ENCODE results near the gene CDKN2C.
"Not testable (repeated sequence)": the region's sequence is repeated elsewhere in the genome, so short reads cannot be mapped to it uniquely, and the experiment has no call there.

The CDKN2C gene

GRCh38 chr1:50930193-50930592 is 39.9 kb upstream of the CDKN2C start:
- TF ChIP-seq CTCF (IDR thresholded peaks at IDR 0.05), result no peak
- H3K4me3 ChIP-seq (ENCODE audit: low read depth in 1 of 2, low read length in 1 of 2), result no peak overlapping the region
- no peaks in the 10 kb centered on the region for H3K9me3 ChIP-seq

GRCh38 chr1:50930965-50931737 is 38.9 kb upstream of the CDKN2C start:
- Histone ChIP-seq H3K36me3 (no peaks in the 10 kb centered on the region), H3K27ac (no peak overlapping the region)
- no peak for TF ChIP-seq CTCF (IDR thresholded peaks at IDR 0.05)

More at GRCh38 chr1:50930193-50930592, 39.9 kb upstream of the CDKN2C start:
- no peaks in the 10 kb centered on the region for H3K27me3 ChIP-seq
- no peaks in the 10 kb centered on the region for H3K4me1 ChIP-seq (ENCODE audit: control insufficient read depth in 1 of 2, insufficient read depth in 1 of 2, low read depth in 1 of 2, low read length in 1 of 2)
- H3K36me3 ChIP-seq, result no peaks in the 10 kb centered on the region
- no peak overlapping the region for H3K27ac ChIP-seq

DNA sequence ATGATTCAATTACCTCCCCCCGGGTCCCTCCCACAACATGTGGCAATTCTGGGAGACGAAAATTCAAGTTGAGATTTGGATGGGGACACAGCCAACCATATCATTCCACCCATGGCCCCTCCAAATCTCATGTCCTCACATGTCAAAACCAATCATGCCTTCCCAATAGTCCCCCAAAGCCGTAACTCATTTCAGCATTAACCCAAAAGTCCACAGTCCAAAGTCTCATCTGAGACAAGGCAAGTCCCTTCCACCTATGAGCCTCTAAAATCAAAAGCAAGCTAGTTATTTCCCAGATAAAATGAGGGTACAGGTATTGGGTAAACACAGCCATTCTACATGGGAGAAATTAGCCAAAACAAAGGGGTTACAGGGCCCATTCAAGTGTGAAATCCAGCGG is 38.0 kb upstream of the CDKN2C start:
- not testable (repeated sequence) for H3K27ac ChIP-seq; H3K4me1 ChIP-seq (ENCODE audit: control insufficient read depth in 1 of 2, insufficient read depth in 1 of 2, low read depth in 1 of 2, low read length in 1 of 2); H3K9me3 ChIP-seq; H3K36me3 ChIP-seq; H3K27me3 ChIP-seq; H3K4me3 ChIP-seq (ENCODE audit: low read depth in 1 of 2, low read length in 1 of 2)

More at GRCh38 chr1:50930965-50931737, 38.9 kb upstream of the CDKN2C start:
- Histone ChIP-seq H3K4me3 (ENCODE audit: low read depth in 1 of 2, low read length in 1 of 2) (no peak overlapping the region), H3K9me3 (no peaks in the 10 kb centered on the region), H3K4me1 (ENCODE audit: control insufficient read depth in 1 of 2, insufficient read depth in 1 of 2, low read depth in 1 of 2, low read length in 1 of 2) (no peaks in the 10 kb centered on the region), H3K27me3 (no peaks in the 10 kb centered on the region)

GRCh38 chr1:50933770-50934169 is 36.3 kb upstream of the CDKN2C start:
- not testable (repeated sequence) for H3K9me3 ChIP-seq; H3K27me3 ChIP-seq; H3K36me3 ChIP-seq; H3K4me3 ChIP-seq (ENCODE audit: low read depth in 1 of 2, low read length in 1 of 2); H3K27ac ChIP-seq; H3K4me1 ChIP-seq (ENCODE audit: control insufficient read depth in 1 of 2, insufficient read depth in 1 of 2, low read depth in 1 of 2, low read length in 1 of 2)

DNA sequence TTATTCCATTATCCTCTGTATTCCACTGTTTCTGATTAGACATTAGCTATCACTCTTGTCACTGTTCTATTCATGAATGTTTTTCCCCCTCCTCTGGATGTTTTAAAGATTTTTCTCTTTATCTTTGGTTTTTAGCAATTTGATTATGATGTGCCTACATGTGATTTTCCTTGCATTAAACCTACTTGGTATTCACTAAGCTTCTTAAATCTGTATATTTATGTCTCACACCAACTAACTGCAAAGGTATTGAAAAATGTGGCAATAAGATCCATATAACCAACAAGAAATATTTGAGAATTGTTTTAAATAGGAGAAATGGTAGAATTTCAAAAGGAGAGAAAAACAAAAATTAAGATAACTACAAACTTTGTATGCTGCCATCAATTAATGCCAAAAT is 35.2 kb upstream of the CDKN2C start:
- no peak overlapping the region for H3K4me3 ChIP-seq (ENCODE audit: low read depth in 1 of 2, low read length in 1 of 2)
- H3K36me3 ChIP-seq, result no peaks in the 10 kb centered on the region
- H3K27me3 ChIP-seq, result no peaks in the 10 kb centered on the region
- no peak overlapping the region for H3K27ac ChIP-seq
- no peak for TF ChIP-seq CTCF (IDR thresholded peaks at IDR 0.05)
- H3K4me1 ChIP-seq (ENCODE audit: control insufficient read depth in 1 of 2, insufficient read depth in 1 of 2, low read depth in 1 of 2, low read length in 1 of 2), result no peaks in the 10 kb centered on the region
- no peaks in the 10 kb centered on the region for H3K9me3 ChIP-seq

DNA sequence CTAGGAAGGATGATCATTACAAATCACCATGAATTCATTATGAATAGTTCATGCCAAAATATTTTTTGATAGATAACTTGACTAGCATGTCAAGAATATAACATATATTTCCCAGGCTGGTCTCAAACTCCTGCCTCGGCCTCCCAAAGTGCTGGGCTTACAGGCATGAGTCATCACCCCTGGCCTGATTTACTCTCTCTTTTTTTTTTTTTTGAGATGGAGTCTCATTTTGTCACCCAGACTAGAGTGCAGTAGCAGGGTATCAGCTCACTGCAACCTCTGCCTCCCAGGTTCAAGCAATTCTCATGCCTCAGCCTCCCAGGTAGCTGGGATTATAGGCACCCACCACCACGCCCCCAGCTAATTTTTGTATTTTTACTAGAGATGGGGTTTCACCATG is 34.8 kb upstream of the CDKN2C start:
- not testable (repeated sequence) for H3K27me3 ChIP-seq; H3K36me3 ChIP-seq; H3K27ac ChIP-seq; H3K9me3 ChIP-seq; H3K4me1 ChIP-seq (ENCODE audit: control insufficient read depth in 1 of 2, insufficient read depth in 1 of 2, low read depth in 1 of 2, low read length in 1 of 2); H3K4me3 ChIP-seq (ENCODE audit: low read depth in 1 of 2, low read length in 1 of 2)

GRCh38 chr1:50936321-50936720 is 33.7 kb upstream of the CDKN2C start:
- Histone ChIP-seq H3K27ac (no peak overlapping the region), H3K4me3 (ENCODE audit: low read depth in 1 of 2, low read length in 1 of 2) (no peak overlapping the region), H3K36me3 (no peaks in the 10 kb centered on the region), H3K9me3 (no peaks in the 10 kb centered on the region), H3K4me1 (ENCODE audit: control insufficient read depth in 1 of 2, insufficient read depth in 1 of 2, low read depth in 1 of 2, low read length in 1 of 2) (no peaks in the 10 kb centered on the region), H3K27me3 (no peaks in the 10 kb centered on the region)
- no peak for TF ChIP-seq CTCF (IDR thresholded peaks at IDR 0.05)

All from neutrophil (primary cell).